Endometrial microvascular endothelial cells (primary cell): ENCODE measurements around the gene LCMT1. TPM values are rescaled to one million over a fixed set of nuclear protein-coding genes. Genes with fewer than 3 reads are reported as not detected.

ENCODE experiments used
- total RNA-seq: library from RNA; depleted of rRNA; stranded (reverse); fragments of >200 nt; gene quantifications from one replicate; pipeline ENCODE4 v1.2.3, GENCODE V29; 2015; ENCODE audit errors: inconsistent ontology term

The LCMT1 gene
- total RNA-seq, 1 donor from 2014 or later: 40.3 TPM

Other genes with a start within 250 kb of the LCMT1 start
- gene ARHGAP17, start 96.4 kb upstream of the LCMT1 start, total RNA-seq: 79.7 TPM
- not detected for gene AQP8, start 105.2 kb downstream of the LCMT1 start, total RNA-seq
- gene ZKSCAN2, start 146.1 kb downstream of the LCMT1 start, total RNA-seq: 1.7 TPM